Activated CD4-positive, alpha-beta T cell treated with anti-CD3 and anti-CD28 coated beads, Interleukin-10, Interleukin-2, amounts not matched to agents 100 ng/mL and 50 ng/mL, durations not matched to agents 16 hours and 8 hours (primary cell): ENCODE measurements around the gene MAP3K5.

Source experiments
- DNase-seq: peaks from one replicate; pipeline ENCODE4 v3.0.0-alpha.2; 2020

Gene MAP3K5

GRCh38 chr6:136635615-136636014, 156.7 kb downstream of the MAP3K5 start:
- no peak for DNase-seq

GRCh38 chr6:136633355-136633754, 158.9 kb downstream of the MAP3K5 start:
- DNase-seq, result no peak

GRCh38 chr6:136628996-136629395, 163.3 kb downstream of the MAP3K5 start:
- no peak for DNase-seq

- no peak for DNase-seq
Measured at GRCh38 chr6:136627191-136627590, 165.1 kb downstream of the MAP3K5 start.

GRCh38 chr6:136625293-136625692, 167.0 kb downstream of the MAP3K5 start:
- DNase-seq, result no peak

GRCh38 chr6:136624347-136624746, 167.9 kb downstream of the MAP3K5 start:
- DNase-seq, result no peak

- no peak for DNase-seq
Measured at GRCh38 chr6:136618086-136618485, 174.2 kb downstream of the MAP3K5 start.

- DNase-seq, result no peak
Measured at GRCh38 chr6:136616527-136616926, 175.8 kb downstream of the MAP3K5 start.

GRCh38 chr6:136614994-136615393, 177.3 kb downstream of the MAP3K5 start:
- DNase-seq, result no peak

- no peak for DNase-seq
Measured at GRCh38 chr6:136614350-136614749, 177.9 kb downstream of the MAP3K5 start.

- no peak for DNase-seq
Measured at GRCh38 chr6:136613477-136613876, 178.8 kb downstream of the MAP3K5 start.

- DNase-seq, result no peak
Measured at GRCh38 chr6:136612666-136613389, 179.4 kb downstream of the MAP3K5 start.

- DNase-seq, result no peak
Measured at GRCh38 chr6:136611746-136612145, 180.5 kb downstream of the MAP3K5 start.

GRCh38 chr6:136611133-136611532, 181.1 kb downstream of the MAP3K5 start:
- DNase-seq, result no peak

GRCh38 chr6:136609873-136610706, 182.2 kb downstream of the MAP3K5 start:
- DNase-seq, result peak; percentile 38

- DNase-seq, result no peak
Measured at GRCh38 chr6:136608991-136609390, 183.3 kb downstream of the MAP3K5 start.

- peak; percentile 82 for DNase-seq
Measured at GRCh38 chr6:136607932-136608772, 184.1 kb downstream of the MAP3K5 start.

GRCh38 chr6:136607204-136607931, 184.9 kb downstream of the MAP3K5 start:
- DNase-seq, result no peak

- DNase-seq, result no peak
Measured at GRCh38 chr6:136604928-136605510, 187.3 kb downstream of the MAP3K5 start.

- no peak for DNase-seq
Measured at GRCh38 chr6:136604328-136604825, 187.9 kb downstream of the MAP3K5 start.

GRCh38 chr6:136600818-136601217, 191.5 kb downstream of the MAP3K5 start:
- DNase-seq, result no peak
